Tibial nerve (tissue), 4 donors: Measurements from ENCODE around the gene ATF7. TPM values are rescaled to one million over a fixed set of nuclear protein-coding genes. Genes with fewer than 3 reads are reported as not detected.
"Not testable (repeated sequence)": the region's sequence is repeated elsewhere in the genome, so short reads cannot be mapped to it uniquely, and the experiment has no call there.

ENCODE experiments used
- DNase-seq, 2 donors: peaks; one replicate each; pipeline ENCODE4 v3.0.0-alpha.2; 2019; ENCODE audit warnings: low spot score in 2 of 2
- H3K27ac ChIP-seq, 4 donors: fragments of 200-600 bp; sonication (generic) in 3 of 4; one replicate each; pipeline ENCODE4 v1.5.1; 2017 to 2019; ENCODE audit warnings: mild to moderate bottlenecking in 1 of 4
- H3K27me3 ChIP-seq, 2 donors: fragments of 200-600 bp; sonication (generic) in 1 of 2; one replicate each; pipeline versions ENCODE4 v1.5.1 to v1.6.0; 2017 to 2019
- H3K36me3 ChIP-seq, 3 donors: fragments of 200-600 bp; sonication (generic); one replicate each; pipeline ENCODE4 v1.5.1; 2018 to 2019
- H3K4me1 ChIP-seq, 4 donors: fragments of 200-600 bp; sonication (generic) in 3 of 4; one replicate each; pipeline ENCODE4 v1.5.1; 2017 to 2019
- H3K4me3 ChIP-seq, 4 donors: fragments of 200-600 bp; sonication (generic) in 3 of 4; one replicate each; pipeline ENCODE4 v1.5.1; 2017 to 2019; ENCODE audit warnings: mild to moderate bottlenecking in 1 of 4, moderate library complexity in 1 of 4
- H3K9me3 ChIP-seq, 4 donors: fragments of 200-600 bp; sonication (generic) in 3 of 4; one replicate each; pipeline ENCODE4 v1.5.1; 2017 to 2019
- CTCF ChIP-seq, 5 experiments: fragments of 200-600 bp in 3 of 5; fragments of 450-650 bp in 2 of 5; sonication (generic) in 3 of 5; IDR thresholded peaks; one replicate each; pipeline ENCODE4 v1.5.1; 2016 to 2019; ENCODE audit warnings: antibody characterized with exemption in 5 of 5, mild to moderate bottlenecking in 3 of 5, moderate library complexity in 2 of 5
- EP300 ChIP-seq, 2 donors: sonication (generic); formaldehyde crosslinking; IDR thresholded peaks; one replicate each; pipeline ENCODE4 v1.6.1; 2017; ENCODE audit warnings: antibody characterized with exemption in 2 of 2, mild to moderate bottlenecking in 1 of 2
- POLR2A ChIP-seq, 2 donors: fragments of 450-650 bp; IDR thresholded peaks; one replicate each; pipeline ENCODE4 v1.6.1; 2017; ENCODE audit warnings: antibody characterized with exemption in 2 of 2, mild to moderate bottlenecking in 2 of 2, moderate library complexity in 2 of 2
- WGBS, 2 donors: methylation state at CpG; one replicate each; pipeline ENCODE4 v1.1.5; 2018; 5-methylcytosine and 5-hydroxymethylcytosine counted together
- total RNA-seq, 4 donors: library from RNA; depleted of rRNA; stranded (reverse); fragments of >200 nt; gene quantifications; one replicate each; pipeline ENCODE4 v1.1.0, GENCODE V29; 2016

ATF7 gene
- total RNA-seq, 4 donors from 2014 or later = 30.1 to 47.9 (median 34.4) TPM

- H3K4me3 ChIP-seq = no peak overlapping the region
- H3K27me3 ChIP-seq = no peaks in the 10 kb centered on the region
- DNase-seq = no peak
- no peaks in the 10 kb centered on the region for H3K36me3 ChIP-seq
- H3K9me3 ChIP-seq = no peaks in the 10 kb centered on the region
- H3K4me1 ChIP-seq = no peaks in the 10 kb centered on the region
- WGBS, 2 donors = 83 to 90% methylated on average over 3 of the region's 3 CpGs
- H3K27ac ChIP-seq = no peak overlapping the region
- TF ChIP-seq POLR2A (IDR thresholded peaks at IDR 0.05) = no peak
Measured at GRCh38 chr12:53644133-53644532, 18.0 kb upstream of the ATF7 start.

- 68 to 73% methylated on average over 5 of the region's 5 CpGs for WGBS, 2 donors
- Histone ChIP-seq H3K4me1 (no peaks in the 10 kb centered on the region), H3K9me3 (no peaks in the 10 kb centered on the region), H3K36me3 (no peaks in the 10 kb centered on the region), H3K27me3 (no peaks in the 10 kb centered on the region), H3K4me3 (no peak overlapping the region), H3K27ac (no peak overlapping the region)
- TF ChIP-seq POLR2A (IDR thresholded peaks at IDR 0.05) = no peak
- no peak for TF ChIP-seq CTCF (IDR thresholded peaks at IDR 0.05)
- TF ChIP-seq EP300 (IDR thresholded peaks at IDR 0.05) = no peak
- DNase-seq = no peak
Measured at GRCh38 chr12:53643232-53643979, 17.2 kb upstream of the ATF7 start.

- H3K36me3 ChIP-seq = no peaks in the 10 kb centered on the region
- no peak for TF ChIP-seq EP300 (IDR thresholded peaks at IDR 0.05)
- TF ChIP-seq POLR2A (IDR thresholded peaks at IDR 0.05) = no peak
- no peak for TF ChIP-seq CTCF (IDR thresholded peaks at IDR 0.05)
- DNase-seq = no peak
- no peaks in the 10 kb centered on the region for H3K9me3 ChIP-seq
- WGBS, 2 donors = 86 to 91% methylated on average over 2 of the region's 2 CpGs
- H3K4me1 ChIP-seq = no peaks in the 10 kb centered on the region
- no peak overlapping the region for H3K4me3 ChIP-seq
- H3K27ac ChIP-seq = no peak overlapping the region
- H3K27me3 ChIP-seq = no peaks in the 10 kb centered on the region
Measured at GRCh38 chr12:53638057-53638456, 11.9 kb upstream of the ATF7 start.

GRCh38 chr12:53636641-53637040, 10.5 kb upstream of the ATF7 start:
- no peaks in the 10 kb centered on the region for H3K27me3 ChIP-seq

GRCh38 chr12:53635708-53636107, 9.5 kb upstream of the ATF7 start:
- not testable (repeated sequence) for DNase-seq, H3K4me3 ChIP-seq, H3K9me3 ChIP-seq, H3K27me3 ChIP-seq, H3K36me3 ChIP-seq, H3K27ac ChIP-seq, H3K4me1 ChIP-seq

More at GRCh38 chr12:53636641-53637040, 10.5 kb upstream of the ATF7 start:
- Histone ChIP-seq H3K9me3 (no peaks in the 10 kb centered on the region), H3K27ac (no peak overlapping the region), H3K4me3 (no peak overlapping the region), H3K4me1 (no peaks in the 10 kb centered on the region), H3K36me3 (no peaks in the 10 kb centered on the region)
- DNase-seq = no peak
- 36 to 48% methylated on average over 2 of the region's 2 CpGs for WGBS, 2 donors
- TF ChIP-seq EP300 (IDR thresholded peaks at IDR 0.05) (no peak), CTCF (IDR thresholded peaks at IDR 0.05) (no peak), POLR2A (IDR thresholded peaks at IDR 0.05) (no peak)

- no peaks in the 10 kb centered on the region for H3K9me3 ChIP-seq
Measured at GRCh38 chr12:53631721-53632120, 5.5 kb upstream of the ATF7 start.

More at GRCh38 chr12:53631721-53632120, 5.5 kb upstream of the ATF7 start:
- no peak for TF ChIP-seq POLR2A (IDR thresholded peaks at IDR 0.05)
- no peak for TF ChIP-seq EP300 (IDR thresholded peaks at IDR 0.05)
- no peak for TF ChIP-seq CTCF (IDR thresholded peaks at IDR 0.05)
- no peak overlapping the region for H3K27ac ChIP-seq
- H3K36me3 ChIP-seq = no peaks in the 10 kb centered on the region
- H3K4me1 ChIP-seq = peaks cover 0 to 4% (median 0%) of the 10 kb centered on the region in 4 donors
- no peak overlapping the region for H3K4me3 ChIP-seq
- no peak for DNase-seq
- no peaks in the 10 kb centered on the region for H3K27me3 ChIP-seq
- WGBS, 2 donors = 54 to 78% methylated on average over 1 of the region's 1 CpG
